HL-60/S4 treated with phorbol 12-myristate 13-acetate at 8.2 ng/mL for 4 days and 3 days (cell line): ENCODE results near the gene AHDC1.

Experiments
- in situ Hi-C: fragments of 300-500 bp; cut with MboI; formaldehyde crosslinking; loops from 2 replicates; pipeline ENCODE4 v1.15.0; 2022; ENCODE audit warnings: low sequenced_read_pairs

The AHDC1 gene

GRCh38 chr1:27568300-27569087 is 35.5 kb downstream of the AHDC1 start:
- in situ Hi-C loops: no loop called here

GRCh38 chr1:27567971-27568299 is 36.0 kb downstream of the AHDC1 start:
- in situ Hi-C loops: no loop called here

GRCh38 chr1:27567146-27567526 is 36.8 kb downstream of the AHDC1 start:
- in situ Hi-C loops: no loop called here

- in situ Hi-C loops: no loop called here
These were observed 37.3 kb downstream of the AHDC1 start for GRCh38 chr1:27566462-27567145.

GRCh38 chr1:27564710-27565649 is 39.0 kb downstream of the AHDC1 start:
- in situ Hi-C loops: no loop called here

GRCh38 chr1:27563591-27564471 is 40.1 kb downstream of the AHDC1 start:
- in situ Hi-C loops: no loop called here

GRCh38 chr1:27563341-27563590 is 40.7 kb downstream of the AHDC1 start:
- in situ Hi-C loops: no loop called here

- in situ Hi-C loops: no loop called here
These were observed 41.2 kb downstream of the AHDC1 start for GRCh38 chr1:27562534-27563340.

- in situ Hi-C loops: no loop called here
These were observed 41.9 kb downstream of the AHDC1 start for GRCh38 chr1:27562021-27562420.

GRCh38 chr1:27561124-27561899 is 42.6 kb downstream of the AHDC1 start:
- in situ Hi-C loops: no loop called here

GRCh38 chr1:27560268-27561123 is 43.4 kb downstream of the AHDC1 start:
- in situ Hi-C loops: no loop called here

- in situ Hi-C loops: loop anchor here (10.0 kb wide), 1 partner anchor 105 kb away; no protein-coding TSS in a partner anchor
These were observed 44.4 kb downstream of the AHDC1 start for GRCh38 chr1:27559466-27560030.

GRCh38 chr1:27557596-27558340 is 46.2 kb downstream of the AHDC1 start:
- in situ Hi-C loops: loop anchor here (10.0 kb wide), 1 partner anchor 107 kb away; no protein-coding TSS in a partner anchor

GRCh38 chr1:27556781-27557595 is 47.0 kb downstream of the AHDC1 start:
- in situ Hi-C loops: loop anchor here (10.0 kb wide), 1 partner anchor 108 kb away; no protein-coding TSS in a partner anchor

GRCh38 chr1:27556435-27556780 is 47.5 kb downstream of the AHDC1 start:
- in situ Hi-C loops: loop anchor here (10.0 kb wide), 1 partner anchor 108 kb away; no protein-coding TSS in a partner anchor
